ENCODE data around the gene GRID2.

Gene GRID2

GRCh38 chr4:92776080-92776479 lies 472.3 kb downstream of the GRID2 start:
- DNase-seq, result no peak

- no peak for DNase-seq
Measured at GRCh38 chr4:92789741-92790140, 486.0 kb downstream of the GRID2 start.

GRCh38 chr4:92791871-92792440 lies 488.2 kb downstream of the GRID2 start:
- no peak for DNase-seq

DNA sequence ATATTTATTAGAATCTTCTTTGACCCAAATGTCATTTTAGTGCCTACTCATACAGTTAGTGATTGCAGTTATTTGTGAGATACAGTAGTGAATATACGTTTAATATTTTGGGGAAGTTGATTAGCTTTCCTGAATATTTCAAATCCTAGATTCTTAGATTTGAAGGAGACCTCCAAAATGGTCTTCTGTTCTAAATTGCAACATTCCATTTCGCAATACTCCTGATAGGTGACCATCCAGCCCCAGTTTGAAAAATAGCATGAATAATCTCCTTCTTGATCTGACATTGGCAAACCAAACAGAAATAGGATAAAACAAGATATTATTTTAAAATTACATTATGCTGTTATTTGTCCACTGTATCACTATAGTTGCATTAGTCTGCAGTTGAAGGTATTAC lies 505.6 kb downstream of the GRID2 start:
- no peak for DNase-seq

GRCh38 chr4:92812652-92813051 lies 508.9 kb downstream of the GRID2 start:
- no peak for DNase-seq

DNA sequence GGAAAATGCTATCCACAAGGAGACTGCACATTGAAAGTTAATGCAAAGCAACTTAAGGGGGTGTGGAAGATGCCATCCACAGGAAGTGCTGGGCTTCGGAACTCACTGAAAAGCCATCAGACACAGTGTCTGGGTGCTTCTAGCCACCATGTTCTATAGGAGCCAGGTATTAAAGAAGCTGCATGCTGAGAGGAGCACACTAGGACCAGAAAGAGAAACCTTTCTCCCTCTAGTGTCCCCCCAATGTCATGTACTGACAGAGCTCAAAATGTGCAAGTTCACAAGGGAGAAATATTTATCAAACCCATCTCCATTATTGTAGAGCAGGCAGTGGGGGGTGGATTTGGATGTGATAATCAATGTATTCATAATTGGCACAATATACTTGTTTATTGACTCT lies 510.9 kb downstream of the GRID2 start:
- no peak for DNase-seq

GRCh38 chr4:92825256-92825655 lies 521.5 kb downstream of the GRID2 start:
- no peak for DNase-seq

DNA sequence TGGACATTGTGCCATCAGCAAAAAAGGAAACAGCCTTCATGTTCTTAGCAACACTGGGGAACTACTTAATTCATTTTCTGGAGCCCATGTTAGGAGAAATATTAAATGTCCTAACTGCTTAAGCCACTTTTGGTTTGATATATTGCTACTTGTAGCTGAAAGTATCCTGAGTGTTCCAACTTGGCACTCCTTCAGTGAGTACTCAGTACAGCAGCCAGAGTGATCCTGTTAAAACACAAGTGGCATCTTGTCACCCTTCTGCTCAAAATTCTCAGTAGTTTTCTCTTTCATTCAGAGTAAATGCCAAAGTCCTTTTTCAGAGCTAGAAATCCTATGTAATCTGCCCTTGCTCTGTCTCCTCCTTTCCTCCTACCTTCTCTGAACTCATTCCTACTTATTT lies 522.0 kb downstream of the GRID2 start:
- DNase-seq, result no peak

DNA sequence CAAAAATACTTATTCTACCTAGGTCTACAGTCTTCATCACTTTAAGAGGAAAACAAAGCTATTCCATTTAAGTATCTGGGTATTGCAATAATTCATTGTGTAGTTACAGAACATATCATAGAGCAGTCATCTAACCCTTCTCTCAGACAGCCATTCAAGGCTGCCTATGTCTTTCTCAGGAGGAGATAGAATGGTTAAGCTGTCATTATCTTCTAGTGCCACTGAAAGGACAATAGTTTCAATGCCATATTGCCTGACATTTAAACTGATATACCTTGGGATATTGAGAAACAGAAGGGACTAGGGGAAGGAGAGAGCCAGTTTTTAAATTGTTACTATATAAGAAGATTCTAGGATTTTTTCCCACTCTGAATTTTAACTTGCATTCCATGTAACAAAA lies 527.0 kb downstream of the GRID2 start:
- DNase-seq, result no peak

DNA sequence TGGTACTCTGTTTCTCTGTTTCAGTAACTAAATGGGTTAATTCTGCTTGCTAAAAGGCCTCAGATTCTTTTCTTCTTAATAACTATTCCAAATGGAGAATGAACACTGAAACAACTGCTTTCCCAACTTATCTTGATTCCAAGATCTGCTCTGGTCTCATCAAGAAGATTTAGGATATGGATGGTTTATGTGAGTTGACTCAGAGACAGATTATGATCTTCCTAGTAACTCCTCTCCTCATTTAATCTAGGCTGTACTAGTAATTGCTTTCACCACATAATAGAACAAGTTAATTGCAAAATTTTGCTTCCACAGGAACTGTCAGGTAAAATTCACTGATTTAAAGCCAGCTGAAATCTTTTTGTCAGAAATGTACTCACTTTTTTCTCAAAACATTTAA lies 537.1 kb downstream of the GRID2 start:
- no peak for DNase-seq

DNA sequence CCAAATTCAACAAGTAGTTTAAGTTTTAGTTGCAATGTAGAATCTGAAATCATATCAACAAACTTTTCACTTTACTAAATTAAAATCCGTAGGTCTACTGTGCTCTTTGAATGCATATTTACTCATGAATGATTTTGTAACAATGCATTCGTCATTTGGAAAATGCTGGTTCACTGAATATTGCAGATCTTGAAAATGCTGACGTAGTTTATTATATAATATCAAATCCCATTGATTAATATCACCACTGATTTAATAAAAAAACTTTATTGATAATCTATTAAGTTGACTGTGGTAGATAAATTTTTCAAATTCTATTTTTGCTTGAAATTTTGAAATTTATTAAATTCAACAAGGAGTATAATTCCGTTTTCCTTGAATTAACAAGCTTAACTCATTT lies 540.0 kb downstream of the GRID2 start:
- no peak for DNase-seq

DNA sequence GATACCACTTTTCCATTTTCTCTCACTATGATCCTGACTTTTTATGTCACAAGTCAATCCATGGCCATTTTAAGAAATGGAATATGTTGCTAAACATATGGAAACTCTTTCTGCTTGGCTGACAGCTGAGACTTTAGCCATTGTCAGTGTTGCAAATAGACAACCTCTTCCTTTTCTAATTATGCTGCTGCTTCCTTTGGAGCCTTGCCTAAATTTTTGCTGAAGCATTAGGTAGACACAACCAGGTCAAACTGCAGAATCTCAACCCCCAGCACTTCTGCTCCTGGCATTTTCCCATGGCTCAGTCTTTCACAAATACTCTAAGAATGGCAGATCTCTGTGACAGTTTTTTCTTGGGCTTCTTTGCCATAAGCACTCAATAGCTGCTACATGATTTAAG lies 543.3 kb downstream of the GRID2 start:
- no peak for DNase-seq

- DNase-seq, result no peak
Measured at GRCh38 chr4:92862509-92862908, 558.7 kb downstream of the GRID2 start.

DNA sequence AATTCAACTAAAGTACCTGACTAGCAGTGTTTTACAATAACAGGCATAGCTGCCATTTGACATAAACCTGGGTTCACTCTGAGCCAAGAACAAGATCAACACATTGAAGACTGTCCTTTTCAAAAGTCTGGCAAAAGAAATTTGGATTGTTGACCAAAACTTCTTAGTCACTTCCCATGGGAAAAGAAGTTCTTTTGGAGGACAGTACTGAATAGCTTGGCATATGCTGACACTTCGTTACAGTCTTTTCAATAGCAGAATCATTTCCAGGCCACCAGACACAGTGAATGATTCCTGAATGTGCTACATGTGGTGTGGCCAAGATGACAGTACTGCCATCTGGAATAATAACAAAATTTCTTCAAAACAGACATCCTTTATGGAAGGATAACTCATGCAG lies 560.3 kb downstream of the GRID2 start:
- DNase-seq, result no peak

DNA sequence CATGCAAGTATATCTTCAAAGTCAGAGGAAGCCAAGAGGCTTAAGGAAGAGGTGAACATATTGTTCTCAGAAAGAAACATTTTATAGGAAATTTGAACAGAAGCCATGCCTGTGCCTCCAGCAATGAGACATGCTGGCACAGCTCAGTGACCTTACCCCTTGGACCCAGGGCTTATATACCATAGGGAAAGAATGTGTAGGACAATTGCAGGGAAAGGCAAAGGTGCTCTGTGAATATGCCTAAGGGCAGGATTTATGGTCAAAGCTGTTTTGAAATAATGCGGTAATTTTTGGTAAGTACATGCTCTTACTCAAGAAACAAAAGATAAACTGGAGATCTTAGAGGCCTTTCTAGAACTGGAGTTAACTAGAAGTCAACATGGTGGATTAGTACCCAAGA lies 568.8 kb downstream of the GRID2 start:
- DNase-seq, result no peak

- DNase-seq, result no peak
Measured at GRCh38 chr4:92885632-92886031, 581.9 kb downstream of the GRID2 start.

- DNase-seq, result no peak
Measured at GRCh38 chr4:92952426-92952825, 648.7 kb downstream of the GRID2 start.

- no peak for DNase-seq
Measured at GRCh38 chr4:92952897-92953296, 649.1 kb downstream of the GRID2 start.

DNA sequence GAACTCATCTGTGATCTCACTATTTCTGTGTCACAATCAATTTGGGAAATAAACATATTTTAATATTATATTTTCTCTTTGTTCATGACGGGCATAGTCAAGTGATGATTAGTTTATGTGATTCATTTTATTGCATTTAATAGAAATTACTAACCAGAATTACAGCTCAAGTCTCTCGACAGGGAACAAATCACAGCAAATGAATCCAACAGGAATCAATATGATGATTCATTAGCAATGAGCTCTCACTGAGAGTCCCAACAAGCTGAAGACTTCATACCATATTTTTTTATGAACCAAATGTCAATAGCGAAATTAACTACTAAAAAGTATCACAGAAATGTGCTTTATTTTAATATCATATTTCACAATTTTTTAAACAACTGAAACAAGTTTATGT lies 649.7 kb downstream of the GRID2 start:
- DNase-seq, result no peak

GRCh38 chr4:92961881-92962280 lies 658.1 kb downstream of the GRID2 start:
- DNase-seq, result no peak

DNA sequence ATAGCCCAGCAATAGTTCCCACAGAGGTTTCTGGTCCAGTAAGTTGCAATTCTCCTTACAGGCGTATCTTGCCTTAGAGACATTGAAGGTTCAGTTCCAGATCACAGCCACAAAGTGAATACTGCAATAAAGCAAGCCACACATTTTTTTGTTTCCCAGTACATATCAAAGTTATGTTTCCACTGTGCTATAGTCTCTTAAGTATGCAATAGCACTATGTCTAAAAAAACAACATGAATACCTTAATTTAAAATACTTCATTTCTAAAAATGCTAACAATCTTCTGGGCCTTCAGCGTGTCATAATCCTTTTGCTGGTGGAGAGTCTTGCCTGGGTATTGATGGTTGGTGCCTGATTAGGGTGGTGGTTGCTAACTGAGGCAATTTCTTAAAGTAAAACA lies 659.1 kb downstream of the GRID2 start:
- no peak for DNase-seq

- no peak for DNase-seq
Measured at GRCh38 chr4:92968556-92968955, 664.8 kb downstream of the GRID2 start.

GRCh38 chr4:92968996-92969395 lies 665.2 kb downstream of the GRID2 start:
- DNase-seq, result no peak

DNA sequence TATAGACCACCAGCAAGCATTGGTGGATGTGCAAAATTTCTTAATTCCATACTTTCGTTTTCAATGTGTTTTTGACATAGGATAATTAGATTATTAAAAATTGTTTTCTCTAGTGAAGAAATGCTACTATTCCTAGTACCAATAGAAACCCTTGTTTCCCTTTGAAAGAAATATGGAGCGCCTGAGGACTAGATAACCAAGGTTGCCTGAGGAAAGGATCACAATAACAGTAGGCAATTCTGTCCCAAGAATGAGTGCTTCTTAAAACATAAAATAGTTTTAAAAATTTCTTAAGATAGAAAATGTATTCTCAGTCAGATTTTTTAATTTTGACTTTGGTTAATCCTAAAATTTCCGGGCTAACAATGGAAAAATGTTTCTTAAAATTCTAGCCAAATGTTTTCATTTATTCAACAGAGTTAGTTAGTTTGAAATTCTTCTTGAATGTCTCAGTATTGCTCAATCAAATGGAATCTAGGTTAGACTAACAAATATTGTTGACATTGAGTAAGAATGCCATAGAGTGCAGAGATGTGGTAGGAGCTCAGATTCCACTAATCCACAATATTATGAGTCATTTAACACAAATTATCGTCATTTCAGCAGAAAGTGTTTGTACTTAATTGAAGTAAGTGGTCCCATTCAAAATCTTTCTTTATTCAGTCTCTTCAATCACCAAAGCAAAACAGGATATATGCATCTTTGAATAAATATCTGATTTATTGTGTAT lies 666.0 kb downstream of the GRID2 start:
- DNase-seq, result no peak

GRCh38 chr4:92970996-92971395 lies 667.2 kb downstream of the GRID2 start:
- no peak for DNase-seq
